GM12892 (cell line): ENCODE data around the gene RAD52.

ENCODE experiments used
- POLR2A ChIP-seq: IDR thresholded peaks from 2 replicates; pipeline ENCODE4 v1.6.1; 2011; ENCODE audit warnings: low read depth, low read length, control low read depth
- TAF1 ChIP-seq: IDR thresholded peaks from 2 replicates; pipeline ENCODE4 v1.6.1; 2011; ENCODE audit warnings: low read depth, mild to moderate bottlenecking, control low read depth, low read length, borderline replicate concordance

DNA sequence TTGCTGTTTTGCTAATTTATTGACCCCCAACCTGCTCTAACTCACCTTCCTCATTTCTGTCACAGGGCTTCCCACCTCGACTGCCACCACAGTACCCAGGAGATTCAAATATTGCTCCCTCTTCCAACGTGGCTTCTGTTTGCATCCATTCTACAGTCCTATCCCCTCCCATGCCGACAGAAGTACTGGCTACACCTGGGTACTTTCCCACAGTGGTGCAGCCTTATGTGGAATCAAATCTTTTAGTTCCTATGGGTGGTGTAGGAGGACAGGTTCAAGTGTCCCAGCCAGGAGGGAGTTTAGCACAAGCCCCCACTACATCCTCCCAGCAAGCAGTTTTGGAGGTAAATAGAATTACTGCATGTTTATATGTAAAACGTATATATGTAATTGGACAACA is 68.8 kb downstream of the RAD52 start:
- TF ChIP-seq POLR2A (no peak), TAF1 (no peak)
